Suppressor macrophage treated with lipopolysaccharide for 1 hour (primary cell): ENCODE results near the gene COL27A1.
"Not testable (repeated sequence)": the region's sequence is repeated elsewhere in the genome, so short reads cannot be mapped to it uniquely, and the experiment has no call there.

ENCODE experiments used
- DNase-seq, 3 donors: peaks; one replicate each; pipeline ENCODE4 v3.0.0-alpha.2; 2020 to 2022

COL27A1 gene

DNA sequence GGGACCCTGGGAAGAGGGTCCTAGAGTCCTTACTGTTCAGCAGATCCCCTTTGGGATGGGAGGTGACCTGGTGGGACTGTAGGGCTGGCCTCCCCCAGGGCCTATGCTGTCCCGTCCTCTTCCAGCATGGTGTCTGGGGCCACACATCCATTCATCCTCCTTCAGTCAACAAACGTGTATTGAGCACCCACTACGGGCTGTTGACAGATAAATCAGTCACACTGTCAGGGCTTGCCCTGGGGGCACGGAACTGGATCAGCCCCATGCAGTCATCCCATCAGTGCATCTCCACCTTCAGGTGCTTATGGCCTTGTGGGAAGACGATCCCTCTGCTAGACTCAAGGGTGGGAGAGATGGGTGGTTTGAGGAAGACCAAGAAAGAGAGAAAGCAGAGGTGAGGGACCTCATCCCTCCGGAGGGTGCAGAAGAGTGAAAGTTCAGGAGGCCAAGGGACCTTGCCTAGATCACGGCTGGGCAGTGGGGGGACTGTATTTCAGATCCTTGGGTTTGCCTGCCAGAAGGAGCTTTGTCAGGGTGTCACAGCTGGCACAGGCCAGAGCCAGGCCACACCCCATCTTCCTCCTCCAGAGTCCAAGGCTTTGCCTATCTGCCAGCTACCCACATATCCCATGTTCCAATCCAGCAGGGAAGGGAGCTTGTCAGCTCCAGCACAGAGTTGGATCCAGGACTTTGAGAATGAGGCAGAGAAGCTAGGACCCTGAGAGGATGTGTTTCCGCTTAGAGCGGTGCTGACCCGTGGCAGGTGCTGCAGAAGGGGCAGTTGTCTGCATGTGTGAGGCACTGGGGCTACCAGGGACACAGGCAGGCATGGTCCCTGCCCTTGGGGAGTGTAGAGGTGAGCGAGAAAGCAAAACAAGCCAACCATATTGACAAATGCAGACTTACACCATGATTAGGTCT is 30.5 kb downstream of the COL27A1 start:
- no peak for DNase-seq

GRCh38 chr9:114186605-114187289 is 31.4 kb downstream of the COL27A1 start:
- no peak for DNase-seq

- DNase-seq, result no peak
Observed at GRCh38 chr9:114187827-114188226, 32.5 kb downstream of the COL27A1 start.

DNA sequence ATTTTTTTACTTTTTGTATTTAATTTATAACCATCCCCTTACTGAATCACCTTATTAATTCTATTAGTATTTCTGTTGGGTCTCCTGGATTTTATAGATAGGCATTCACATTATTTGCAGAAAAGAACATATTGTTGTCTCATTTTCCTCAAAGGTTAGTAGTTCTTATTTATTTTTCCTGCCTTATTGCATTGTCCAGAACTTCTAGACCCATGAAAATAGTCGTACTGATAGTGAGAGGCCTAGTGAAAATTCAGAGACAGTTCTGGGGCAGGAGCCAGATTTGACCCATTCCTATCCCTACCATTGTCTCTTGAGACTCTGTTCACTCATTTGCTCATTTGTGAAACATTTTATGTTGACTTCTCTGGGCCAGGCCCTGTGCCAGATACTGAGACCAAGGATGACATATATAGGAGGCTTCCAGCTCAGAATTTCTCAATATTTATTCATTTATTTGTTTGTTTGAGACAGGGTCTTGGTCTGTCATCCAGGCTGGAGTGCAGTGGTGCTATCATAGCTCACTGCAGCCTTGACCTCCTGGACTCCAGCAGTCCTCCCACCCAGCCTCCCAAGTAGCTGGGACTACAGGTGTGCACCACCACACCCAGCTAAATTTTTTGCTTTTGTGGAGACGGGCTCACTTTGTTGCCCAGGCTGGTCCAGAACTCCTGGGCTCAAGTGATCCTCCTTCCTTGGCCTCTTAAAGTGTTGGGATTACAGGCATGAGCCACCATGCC is 34.7 kb downstream of the COL27A1 start:
- DNase-seq, result no peak

DNA sequence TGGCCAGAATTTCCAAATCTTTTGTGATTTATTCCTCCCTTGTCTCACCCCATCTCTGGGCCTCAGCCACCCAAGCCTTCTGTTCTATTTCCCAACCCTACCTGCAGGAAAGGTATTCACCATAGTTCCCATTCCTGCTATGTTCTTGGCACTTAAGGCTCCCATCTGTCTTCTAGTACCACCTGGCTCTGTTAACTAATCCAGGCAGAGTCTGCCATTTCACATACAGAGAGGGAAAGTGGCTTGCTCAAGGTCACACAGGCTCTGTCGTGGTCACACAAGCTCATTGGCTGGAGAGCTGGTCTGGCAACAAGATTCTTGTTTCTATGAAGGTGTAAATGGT is 35.2 kb downstream of the COL27A1 start:
- no peak for DNase-seq

DNA sequence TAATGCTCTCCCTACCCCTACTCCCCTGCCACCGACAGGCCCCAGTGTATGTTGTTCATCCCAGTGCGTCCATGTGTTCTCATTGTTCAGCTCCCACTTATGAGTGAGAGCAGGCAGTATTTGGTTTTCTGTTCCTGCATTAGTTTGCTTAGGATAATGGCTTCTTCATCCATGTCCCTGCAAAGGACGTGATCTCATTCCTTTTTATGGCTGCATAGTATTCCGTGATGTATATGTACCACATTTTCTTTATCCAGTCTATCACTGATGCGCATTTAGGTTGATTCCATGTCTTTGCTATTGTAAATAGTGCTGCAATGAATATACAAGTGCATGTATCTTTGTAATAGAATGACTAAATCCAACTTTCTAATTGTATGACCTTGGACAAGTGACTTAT is 36.1 kb downstream of the COL27A1 start:
- DNase-seq, result not testable (repeated sequence)

DNA sequence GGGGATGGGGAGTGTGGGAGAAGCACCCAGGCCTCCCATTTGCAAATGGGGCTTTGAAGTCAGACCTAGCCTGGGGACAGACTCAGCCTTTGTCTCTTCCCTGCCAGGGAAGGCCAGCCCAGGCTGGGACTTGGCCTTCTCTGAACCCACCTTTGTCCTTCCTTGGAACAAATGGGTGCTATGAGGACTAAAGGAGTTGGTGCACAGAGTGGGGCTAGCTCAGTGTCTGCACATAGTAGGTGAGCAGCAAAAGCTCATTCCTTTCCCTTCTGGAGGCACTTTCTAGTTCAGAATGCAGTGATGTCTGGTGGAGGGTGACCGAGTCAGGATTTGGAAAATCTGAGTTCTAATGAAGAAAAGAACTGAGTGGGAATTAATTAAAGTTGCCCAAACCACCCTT is 37.2 kb downstream of the COL27A1 start:
- DNase-seq, result no peak

GRCh38 chr9:114193090-114193489 is 37.8 kb downstream of the COL27A1 start:
- DNase-seq, result no peak

- no peak for DNase-seq
Observed at GRCh38 chr9:114196117-114196516, 40.8 kb downstream of the COL27A1 start.

DNA sequence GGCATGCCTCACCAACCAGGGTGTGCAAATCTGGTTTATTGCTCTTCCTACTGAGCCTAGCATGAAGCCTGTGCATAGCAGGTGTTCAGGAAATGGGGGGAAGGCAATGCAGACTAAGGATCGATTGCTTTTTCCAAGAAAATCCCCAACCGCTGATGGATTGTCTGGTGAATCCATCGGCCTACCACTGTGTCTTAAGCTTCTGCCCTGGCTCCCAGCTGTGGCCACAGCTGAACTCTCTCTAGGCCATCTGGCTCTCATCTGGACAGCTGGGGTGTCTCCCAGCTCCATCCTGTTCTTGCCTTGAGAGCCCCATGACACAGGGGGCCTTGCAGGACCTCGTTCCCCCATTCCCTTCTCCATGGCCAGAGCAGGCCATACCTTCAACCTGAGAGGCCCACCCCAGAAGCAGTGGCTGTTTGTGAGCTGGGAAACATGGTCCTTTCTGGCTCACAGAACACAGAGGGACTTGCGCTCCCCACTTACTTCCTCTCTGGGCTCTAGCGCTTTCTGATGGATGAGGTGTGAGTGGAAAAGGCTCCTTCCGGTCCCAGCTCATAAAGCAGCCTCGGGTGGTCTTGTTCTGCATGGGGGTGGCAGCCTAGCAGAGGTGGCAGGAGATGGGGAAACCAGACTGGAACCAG is 41.8 kb downstream of the COL27A1 start:
- no peak for DNase-seq

DNA sequence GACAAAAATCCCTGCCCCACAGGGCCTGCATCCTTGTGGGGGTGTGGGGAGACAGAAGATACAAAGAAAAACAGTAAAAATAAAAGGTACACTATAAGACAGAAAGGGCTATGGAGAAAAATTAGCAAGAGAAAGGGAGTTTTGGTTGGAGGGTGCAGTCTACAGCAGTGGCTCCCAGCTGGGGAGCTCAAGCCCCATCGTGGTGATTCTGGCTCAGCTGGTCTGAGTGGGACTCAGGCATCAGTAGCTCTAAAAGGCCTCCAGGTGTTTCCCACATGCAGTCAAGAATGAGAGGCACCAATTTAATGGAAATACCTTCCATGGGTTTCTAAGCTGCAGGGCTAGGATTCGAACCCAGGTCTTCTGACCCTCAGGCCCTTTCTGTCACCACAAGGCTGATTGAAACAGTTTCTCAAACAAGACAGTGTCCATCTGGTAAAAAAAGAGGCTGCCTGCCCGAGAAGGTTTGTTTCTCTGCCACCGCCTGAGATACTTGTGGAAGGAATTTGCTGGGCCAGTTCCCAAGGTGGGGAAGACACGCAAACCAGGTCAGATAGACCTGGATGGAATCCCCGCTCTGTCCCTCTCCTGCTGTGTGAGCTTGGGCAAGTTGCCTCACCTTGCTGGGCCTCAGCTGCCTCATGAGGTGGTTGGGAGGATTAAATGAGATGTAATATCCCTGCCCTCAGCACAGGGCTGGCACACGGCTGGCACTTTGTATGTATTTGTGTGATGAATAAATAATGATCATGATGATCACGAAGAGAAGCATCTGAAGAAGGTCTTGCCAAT is 43.1 kb downstream of the COL27A1 start:
- no peak for DNase-seq

DNA sequence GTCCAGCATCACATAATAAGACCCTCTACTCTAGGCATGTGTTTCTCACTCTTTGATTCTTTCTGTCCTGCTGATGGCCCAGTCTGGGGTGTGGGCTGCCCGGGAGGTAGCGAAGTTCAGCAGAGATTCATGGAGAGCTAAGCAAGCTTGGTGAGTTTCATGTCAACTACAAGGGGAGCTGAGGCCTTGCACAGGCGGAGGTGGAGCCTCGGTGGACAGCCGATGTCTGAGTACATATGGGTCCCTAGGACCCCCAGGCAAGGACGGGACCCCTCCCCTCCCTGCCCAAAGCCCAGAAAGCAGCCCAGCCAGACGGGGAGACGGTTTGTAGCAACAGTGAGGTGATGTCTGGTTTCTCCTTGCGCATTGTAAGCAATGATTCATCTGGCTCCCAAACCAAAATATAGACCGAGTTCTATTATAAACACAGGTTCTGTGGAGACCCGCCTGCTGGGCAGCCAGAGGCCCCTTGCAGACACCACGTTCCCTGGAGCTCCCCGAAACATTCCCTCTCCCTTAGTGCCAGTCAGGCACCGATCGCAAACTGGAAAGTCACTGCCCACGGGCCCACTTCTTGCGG is 45.5 kb downstream of the COL27A1 start:
- no peak for DNase-seq

GRCh38 chr9:114202396-114202795 is 47.1 kb downstream of the COL27A1 start:
- no peak for DNase-seq

- DNase-seq, result peak in 2 of 3 donors; percentile 6 to 26
Observed at GRCh38 chr9:114202849-114203248, 47.5 kb downstream of the COL27A1 start.

DNA sequence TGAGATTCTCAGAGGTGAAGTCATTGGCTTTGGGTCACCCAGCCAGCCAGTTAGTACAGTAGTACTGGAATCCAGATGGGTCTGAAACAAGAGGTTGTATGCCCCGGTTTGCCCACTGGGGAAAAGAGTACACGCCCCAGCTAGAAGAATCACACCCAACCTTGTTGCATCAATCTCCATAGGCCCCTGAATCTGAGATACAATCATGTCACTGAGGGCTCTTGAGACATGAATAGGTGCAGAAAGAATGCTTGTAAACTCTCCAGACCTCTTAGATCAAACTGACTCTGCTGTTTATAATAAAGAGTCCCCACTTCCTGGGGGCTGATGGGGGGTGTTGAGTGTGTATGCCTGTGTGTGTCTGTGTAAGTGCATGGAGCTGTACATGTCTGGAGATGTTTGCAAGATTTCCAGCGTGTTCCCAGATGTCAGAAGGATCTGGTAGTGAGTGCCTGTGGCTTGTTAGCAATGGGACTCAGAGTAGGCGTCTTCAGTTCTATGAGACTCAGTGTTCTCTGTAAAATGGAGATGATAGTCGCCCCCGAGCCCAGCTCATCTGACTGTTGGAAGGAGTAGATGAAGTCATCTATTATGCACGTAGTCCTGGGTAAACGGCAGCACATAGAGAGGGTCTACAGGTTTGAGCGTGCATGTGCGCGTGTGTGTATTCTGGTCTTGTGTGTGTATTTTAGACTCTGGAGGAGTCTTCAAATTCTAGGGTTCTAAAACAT is 48.2 kb downstream of the COL27A1 start:
- DNase-seq, result no peak

DNA sequence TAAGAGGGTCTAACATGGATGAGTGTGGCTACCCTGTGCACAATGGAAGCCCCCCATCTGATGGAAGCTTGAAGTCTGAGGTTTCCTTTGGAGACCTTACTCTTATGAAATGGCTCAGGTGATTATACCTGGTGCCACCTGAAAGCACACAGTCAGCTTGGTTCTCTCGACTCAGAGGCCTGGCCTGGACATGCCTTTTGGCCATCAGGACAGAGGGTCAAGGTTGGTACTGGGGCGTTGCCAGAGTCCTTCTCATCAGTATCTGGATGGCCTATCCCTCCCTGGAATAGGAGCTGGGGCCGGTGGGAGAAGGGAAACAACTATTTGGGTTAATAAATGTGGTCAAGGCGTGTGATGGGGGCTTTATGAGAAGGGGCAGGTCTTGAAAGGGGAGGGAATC is 48.9 kb downstream of the COL27A1 start:
- no peak for DNase-seq

DNA sequence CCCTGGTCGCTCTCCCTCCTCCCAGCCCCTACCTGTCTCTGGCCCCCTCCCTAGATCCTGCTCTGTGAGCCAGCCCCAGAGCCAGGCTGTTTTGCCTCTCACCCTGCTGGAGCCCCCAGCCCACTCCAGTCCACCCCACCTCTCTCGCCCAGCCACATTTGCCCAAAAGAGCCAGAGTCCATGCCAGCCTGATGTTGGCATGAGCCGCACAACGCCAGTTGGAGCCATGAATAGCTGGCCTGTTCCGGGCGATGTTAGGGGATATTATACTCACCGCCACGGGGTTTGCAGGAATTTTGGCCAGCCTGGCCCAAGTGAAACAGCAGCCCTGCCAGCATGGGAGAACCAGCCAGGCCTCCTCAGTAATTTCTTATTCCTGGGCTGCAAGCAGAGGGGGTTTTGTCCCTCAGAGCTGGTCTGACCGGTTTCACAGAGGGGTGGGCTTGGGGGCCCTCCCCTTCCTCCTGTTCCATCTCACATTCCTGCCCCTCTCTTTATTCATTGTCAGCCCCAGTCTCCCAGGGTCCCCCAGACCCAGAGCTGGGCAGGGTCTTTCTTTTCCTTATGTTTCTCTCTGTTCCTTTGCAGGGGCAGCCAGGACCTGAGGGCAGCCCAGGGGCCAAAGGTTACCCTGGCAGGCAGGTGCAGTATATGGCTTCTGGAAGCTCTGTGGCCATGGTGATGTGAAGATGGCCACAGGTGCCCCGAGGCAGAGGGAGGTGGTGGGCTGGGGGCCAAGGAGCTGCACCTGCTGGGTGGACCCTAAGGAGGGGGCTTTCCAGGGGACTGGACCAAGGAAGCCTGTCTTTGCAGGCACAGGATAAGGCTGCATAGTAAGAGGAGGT is 50.1 kb downstream of the COL27A1 start:
- DNase-seq, result no peak

DNA sequence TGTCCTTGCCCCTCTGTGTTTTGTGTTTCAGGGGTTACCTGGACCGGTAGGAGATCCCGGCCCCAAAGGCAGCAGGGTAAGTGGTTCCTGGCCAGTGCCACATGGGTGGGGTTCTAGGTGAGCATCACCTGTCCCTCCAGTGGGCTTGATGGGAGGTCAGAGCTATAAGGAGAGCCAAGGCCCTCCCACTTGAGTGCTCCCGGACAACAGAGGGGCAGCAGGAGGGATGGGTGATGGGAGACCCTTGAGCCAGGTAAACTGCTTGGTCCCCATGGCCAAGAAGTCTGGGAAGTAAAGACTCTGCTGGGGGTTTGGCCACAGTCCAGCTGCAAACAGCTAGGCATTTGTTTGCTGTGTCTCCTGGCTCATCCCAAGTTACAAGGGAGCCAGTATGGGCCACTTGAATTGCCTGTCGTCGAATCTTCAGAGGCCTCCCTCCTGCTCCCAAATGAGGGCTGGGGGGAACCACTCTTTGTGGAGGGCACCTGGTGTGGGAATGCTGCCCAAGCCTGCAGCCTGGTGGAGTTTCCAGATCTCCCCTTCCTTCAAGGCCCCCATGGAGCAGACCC is 51.0 kb downstream of the COL27A1 start:
- DNase-seq, result no peak

- peak in 1 of 3 donors; percentile 11 for DNase-seq
Observed at GRCh38 chr9:114207034-114207810, 51.9 kb downstream of the COL27A1 start.
